NCI-H345 treated with DMSO at 0.1 percent for 48 hours (cell line): ENCODE data around the gene PER1.
"Not testable (repeated sequence)": the region's sequence is repeated elsewhere in the genome, so short reads cannot be mapped to it uniquely, and the experiment has no call there.

Experiments used
- DNase-seq: peaks from one replicate; lab custom pipeline; 2025; ENCODE audit not compliant: unreplicated experiment; lab: John Stamatoyannopoulos, UW

Gene PER1

GRCh38 chr17:8152112-8152775 lies at the start of gene PER1:
TSS of gene PER1 (minus strand) at chr17:8152404. CDS start at chr17:8150706, 1,698 bp downstream.
- DNase-seq = peak; percentile 67

GRCh38 chr17:8192070-8192815 lies 40.0 kb upstream of the PER1 start:
- DNase-seq = peak; percentile 90

- DNase-seq = no peak
Measured at GRCh38 chr17:8190506-8190905, 38.3 kb upstream of the PER1 start.

GRCh38 chr17:8189711-8190477 lies 37.7 kb upstream of the PER1 start, which contains the start of gene BORCS6:
TSS of gene BORCS6 (minus strand) at chr17:8190180. CDS start at chr17:8190140, 40 bp downstream.
- DNase-seq = peak; percentile 90

GRCh38 chr17:8189041-8189710 lies 37.0 kb upstream of the PER1 start:
- no peak for DNase-seq

- DNase-seq = no peak
Measured at GRCh38 chr17:8188263-8188839, 36.1 kb upstream of the PER1 start.

- peak; percentile 87 for DNase-seq
Measured at GRCh38 chr17:8187517-8188262, 35.5 kb upstream of the PER1 start.

- peak; percentile 71 for DNase-seq
Measured at GRCh38 chr17:8186787-8187516, 34.7 kb upstream of the PER1 start.

- DNase-seq = no peak
Measured at GRCh38 chr17:8186446-8186786, 34.2 kb upstream of the PER1 start.

GRCh38 chr17:8185582-8186445 lies 33.6 kb upstream of the PER1 start:
- peak; percentile 63 for DNase-seq

GRCh38 chr17:8176998-8177731 lies 25.0 kb upstream of the PER1 start:
- DNase-seq = no peak

- peak; percentile 64 for DNase-seq
Measured at GRCh38 chr17:8176197-8176940, 24.2 kb upstream of the PER1 start, which contains the start of gene TMEM107. TSS of gene TMEM107 (minus strand) at chr17:8176380. CDS start at chr17:8176286, 94 bp downstream.

- DNase-seq = no peak
Measured at GRCh38 chr17:8175795-8176196, 23.6 kb upstream of the PER1 start.

GRCh38 chr17:8173871-8174322 lies 21.7 kb upstream of the PER1 start:
- DNase-seq = no peak

- DNase-seq = peak; percentile 83
Measured at GRCh38 chr17:8173056-8173870, 21.1 kb upstream of the PER1 start.

GRCh38 chr17:8170186-8170585 lies 18.0 kb upstream of the PER1 start:
- DNase-seq = not testable (repeated sequence)
